HG02938 (cell line): ENCODE measurements around the gene MUTYH.
"Not testable (repeated sequence)": the region's sequence is repeated elsewhere in the genome, so short reads cannot be mapped to it uniquely, and the experiment has no call there.

ENCODE experiments used
- ATAC-seq: cut with Tn5 transposase; IDR thresholded peaks from one replicate; pipeline ENCODE4 v1.9.1; 2021; ENCODE audit warnings: mild to moderate bottlenecking, moderate library complexity; ENCODE audit not compliant: unreplicated experiment

Gene MUTYH

GRCh38 chr1:45339789-45340558 lies at the start of gene MUTYH, which contains the start of gene TOE1:
Gene MUTYH, minus strand, starts transcription at chr1:45340440. Its CDS starts 5,935 bp downstream, at chr1:45334505.
Gene TOE1, plus strand, starts transcription at chr1:45340170. Its CDS starts 83 bp downstream, at chr1:45340253.
- ATAC-seq = peak; percentile 70

GRCh38 chr1:45386219-45386618 lies 46.0 kb upstream of the MUTYH start:
- ATAC-seq = no peak

- ATAC-seq = no peak
These were observed 45.1 kb upstream of the MUTYH start for GRCh38 chr1:45385302-45385701.

- ATAC-seq = not testable (repeated sequence)
These were observed 44.0 kb upstream of the MUTYH start for GRCh38 chr1:45384213-45384612.

- ATAC-seq = no peak
These were observed 43.0 kb upstream of the MUTYH start for GRCh38 chr1:45383191-45383590.

DNA sequence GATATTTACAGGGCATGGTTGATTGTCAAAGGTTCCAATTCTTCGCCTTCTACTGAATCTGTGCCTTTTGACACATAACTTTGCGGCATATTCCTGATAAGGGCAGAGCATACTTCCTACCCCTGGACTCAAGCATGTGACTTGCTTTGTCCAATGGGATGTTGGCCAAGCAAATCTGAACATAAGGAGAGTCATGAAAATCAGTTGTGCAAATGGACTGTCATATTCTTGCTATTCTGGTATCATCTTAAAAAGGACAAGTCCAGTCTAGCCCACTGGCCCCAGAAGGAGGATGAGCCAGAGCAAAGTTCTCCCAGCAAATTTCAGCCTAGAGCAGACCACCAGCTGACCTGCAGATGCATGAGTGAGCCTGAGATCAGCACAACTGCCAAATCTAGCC lies 41.0 kb upstream of the MUTYH start:
- no peak for ATAC-seq

GRCh38 chr1:45380730-45381129 lies 40.5 kb upstream of the MUTYH start:
- no peak for ATAC-seq

DNA sequence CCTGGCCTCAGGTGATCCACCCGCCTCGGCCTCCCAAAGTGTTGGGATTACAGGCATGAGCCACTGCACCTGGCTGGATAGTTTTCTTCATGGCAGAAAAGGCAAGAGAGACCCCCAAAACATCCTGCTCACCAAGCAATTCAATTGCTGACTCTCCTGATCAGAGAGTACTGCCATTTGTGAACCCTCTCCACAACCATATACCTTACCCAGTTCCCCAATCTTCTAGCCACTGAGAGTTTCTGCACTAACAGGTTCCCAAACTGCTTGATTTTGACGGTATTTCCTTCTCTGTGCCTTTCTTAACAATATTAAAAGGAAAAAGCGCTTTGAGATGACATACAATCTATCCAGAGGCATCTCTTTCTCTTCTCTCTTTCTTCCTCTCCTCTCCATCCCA lies 39.9 kb upstream of the MUTYH start:
- ATAC-seq = no peak

- ATAC-seq = no peak
These were observed 39.3 kb upstream of the MUTYH start for GRCh38 chr1:45379524-45379923.

DNA sequence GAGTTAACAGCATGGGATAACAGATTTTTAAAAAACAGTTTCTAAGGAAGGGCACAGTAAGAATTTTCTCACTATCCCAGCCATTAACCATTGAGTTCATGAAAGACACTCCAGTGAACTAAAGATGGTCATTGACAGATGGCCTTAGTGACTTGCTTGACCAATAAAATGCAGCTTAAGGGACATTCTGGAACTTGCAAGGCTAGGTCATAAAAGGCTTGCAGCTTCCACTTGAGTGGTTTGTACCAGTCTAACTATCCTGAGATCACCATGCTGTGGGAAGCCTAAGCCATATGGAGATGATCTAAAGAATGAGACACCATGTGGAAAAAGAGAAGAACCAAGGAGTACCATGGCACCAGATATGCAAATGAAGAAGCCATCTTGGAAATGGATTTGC lies 37.9 kb upstream of the MUTYH start:
- no peak for ATAC-seq

DNA sequence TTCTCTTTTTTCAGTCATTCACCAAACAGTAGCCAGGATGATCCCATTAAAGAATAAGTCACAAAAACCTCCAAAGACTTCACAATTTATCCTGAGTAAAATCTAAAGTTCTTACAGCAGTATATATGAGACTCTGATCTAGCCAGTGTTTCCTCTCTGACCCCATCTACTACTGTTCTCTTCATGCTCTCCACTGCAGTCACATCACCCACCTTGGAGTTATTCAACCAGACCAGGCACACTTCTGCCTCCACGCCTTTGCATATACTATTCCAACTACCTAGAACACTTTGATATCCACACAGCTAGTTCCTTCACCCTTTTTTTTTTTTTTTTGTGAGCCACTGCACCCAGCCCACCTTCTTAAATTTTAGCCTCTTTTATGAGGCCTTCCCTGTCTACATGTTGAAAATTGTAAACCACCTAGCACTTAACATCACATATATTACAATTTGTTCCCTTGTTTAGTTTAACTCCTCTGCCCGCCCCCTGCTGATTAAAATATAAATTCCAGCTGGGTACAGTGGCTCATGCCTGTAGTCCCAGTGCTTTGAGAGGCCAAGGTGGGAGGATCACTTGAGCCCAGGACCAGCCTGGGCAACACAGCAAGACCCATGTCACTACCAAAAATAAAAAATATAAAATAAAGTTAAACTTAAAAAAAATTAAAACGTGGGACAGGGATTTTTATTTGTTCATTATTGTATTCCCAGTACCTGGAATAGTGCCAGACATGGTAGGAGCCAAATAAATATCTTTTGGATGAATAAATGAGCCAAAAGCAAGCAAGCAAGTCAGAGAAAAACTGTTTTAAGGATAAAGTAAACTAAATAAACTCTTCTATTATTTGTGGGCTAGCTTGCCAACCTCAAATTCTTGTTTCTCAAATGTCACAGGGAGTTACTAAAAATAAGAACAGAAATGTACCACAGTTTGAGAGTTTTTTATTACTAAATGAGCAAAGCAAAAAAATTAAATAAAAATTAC lies 35.2 kb upstream of the MUTYH start:
- no peak for ATAC-seq

- no peak for ATAC-seq
These were observed 33.3 kb upstream of the MUTYH start for GRCh38 chr1:45373573-45373972.

DNA sequence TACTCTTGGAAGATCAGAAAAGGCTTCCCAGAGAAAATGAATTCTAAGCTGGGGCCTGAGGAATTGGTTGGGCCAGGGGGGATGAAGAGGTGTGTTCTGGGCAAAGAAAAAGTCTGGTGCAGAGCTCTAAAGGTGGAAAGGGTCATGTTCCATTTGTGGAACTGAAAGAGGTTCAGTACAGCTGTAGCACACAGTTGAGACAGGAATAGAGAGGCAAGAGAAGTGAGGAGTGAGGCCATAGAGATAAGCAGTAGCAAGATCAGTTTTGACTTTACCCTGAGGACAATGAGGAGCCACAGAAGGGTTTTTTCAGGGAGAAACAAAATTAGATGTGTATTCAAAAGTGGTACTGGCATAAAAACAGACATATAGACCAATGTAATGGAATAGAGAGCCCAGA lies 30.3 kb upstream of the MUTYH start:
- no peak for ATAC-seq

DNA sequence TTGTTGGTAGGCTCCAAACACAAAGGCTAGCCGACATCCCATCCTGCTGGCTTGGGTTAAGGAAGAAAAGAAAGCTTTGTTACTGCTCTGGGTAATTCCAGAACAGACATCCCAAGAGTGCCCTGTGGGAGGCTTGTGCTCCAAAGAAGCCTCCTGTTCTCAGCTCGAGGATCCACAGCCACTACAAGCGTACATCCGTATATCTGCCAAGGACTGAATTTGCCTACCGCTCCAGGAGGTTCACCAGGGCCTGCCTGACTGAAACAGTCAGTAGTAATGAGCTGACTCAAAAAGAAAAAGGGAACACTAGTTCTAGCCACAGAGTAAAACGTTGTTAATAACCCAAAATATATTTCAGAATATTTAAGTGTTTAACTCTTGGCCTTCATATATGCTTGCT lies 24.8 kb upstream of the MUTYH start:
- peak; percentile 78 for ATAC-seq

DNA sequence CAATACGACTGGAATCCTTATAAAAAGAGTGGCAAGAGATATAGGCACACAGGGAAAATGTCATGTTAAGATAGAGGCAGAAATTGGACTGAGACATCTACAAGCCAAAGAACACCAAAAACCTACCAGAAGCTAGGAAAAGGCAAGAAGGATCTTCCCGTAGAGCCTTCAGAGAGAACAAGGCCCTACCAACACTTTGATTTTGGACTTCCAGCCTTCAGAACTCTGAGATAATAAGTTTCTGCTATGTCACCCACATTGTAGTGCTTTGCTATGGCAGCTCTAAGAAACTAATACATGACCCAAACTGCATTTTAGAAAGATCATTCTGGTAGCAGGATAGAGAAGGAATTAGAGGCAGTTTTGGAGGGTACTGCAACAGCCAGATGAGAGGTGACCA lies 24.1 kb upstream of the MUTYH start:
- ATAC-seq = no peak

DNA sequence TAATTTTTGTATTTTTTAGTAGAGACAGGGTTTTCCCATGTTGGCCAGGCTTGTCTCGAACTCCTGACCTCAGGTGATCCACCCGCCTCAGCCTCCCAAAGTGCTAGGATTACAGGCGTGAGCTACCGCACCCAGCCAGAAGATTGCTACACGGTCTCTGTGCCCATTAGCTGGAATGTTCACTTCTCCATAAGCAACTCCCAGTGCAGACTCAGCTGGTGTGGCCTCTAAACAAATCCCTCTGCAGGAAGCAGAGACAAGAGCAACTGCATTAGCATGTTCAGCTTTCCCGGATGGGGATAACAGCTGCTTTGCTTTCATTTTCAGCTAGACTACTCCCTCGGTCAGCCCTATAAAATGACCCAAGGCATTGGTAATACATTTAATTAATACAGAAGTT lies 20.7 kb upstream of the MUTYH start:
- ATAC-seq = not testable (repeated sequence)

DNA sequence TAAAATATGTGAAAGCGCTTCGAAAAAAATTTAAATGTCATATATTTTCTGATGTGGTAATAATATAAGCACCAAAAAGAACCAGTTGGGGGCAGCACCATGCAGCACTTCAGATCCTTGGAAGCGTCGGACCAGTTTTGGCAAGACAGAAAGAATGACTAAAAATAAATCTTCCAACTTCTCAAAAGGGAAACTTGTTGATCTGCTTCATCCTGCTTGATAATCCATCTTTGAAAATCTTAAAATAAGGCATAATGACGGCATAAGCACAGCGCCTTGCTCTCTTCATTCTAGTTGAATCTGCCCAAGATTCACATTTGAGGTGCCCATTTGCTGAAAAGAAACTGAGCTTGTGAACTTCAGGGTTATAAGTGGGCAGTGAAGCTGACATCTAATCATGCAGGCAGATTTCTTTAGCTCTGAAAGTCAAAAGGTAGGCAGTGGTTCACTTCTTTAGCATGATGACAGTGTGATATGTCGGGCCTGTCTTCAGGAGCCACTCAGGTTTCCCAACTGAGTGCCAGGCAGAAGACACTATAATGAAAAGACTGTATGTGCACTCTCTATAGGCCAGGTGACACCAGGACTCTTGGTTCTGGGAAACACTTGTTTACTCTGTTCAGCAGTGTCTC lies 19.8 kb upstream of the MUTYH start:
- no peak for ATAC-seq

- no peak for ATAC-seq
These were observed 15.9 kb upstream of the MUTYH start for GRCh38 chr1:45356186-45356585.

DNA sequence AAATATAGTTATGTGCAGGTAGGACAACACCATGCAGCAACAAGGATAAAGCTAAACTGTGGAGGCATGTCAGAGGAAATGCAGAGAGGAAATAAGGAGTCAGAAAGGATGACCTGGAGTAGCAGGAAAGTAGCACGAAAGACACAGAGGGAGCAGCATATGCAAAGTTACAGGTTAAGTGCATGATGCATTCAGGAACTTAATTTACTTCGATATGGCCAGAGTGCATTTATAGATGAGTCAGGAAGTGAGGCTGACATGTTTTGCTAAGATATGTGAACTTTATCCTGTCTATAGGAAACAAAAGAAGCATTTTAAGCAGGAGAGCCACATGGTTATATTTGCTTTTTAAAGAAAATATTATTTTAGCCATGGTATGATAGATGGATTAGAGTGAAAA lies 15.4 kb upstream of the MUTYH start:
- no peak for ATAC-seq

- no peak for ATAC-seq
These were observed 14.6 kb upstream of the MUTYH start for GRCh38 chr1:45354838-45355237.

- no peak for ATAC-seq
These were observed 13.4 kb upstream of the MUTYH start for GRCh38 chr1:45353685-45354084.
